GM12892 (cell line): ENCODE measurements around the gene CERT1.

Source experiments
- POLR2A ChIP-seq: IDR thresholded peaks from 2 replicates; pipeline ENCODE4 v1.6.1; 2011; ENCODE audit warnings: low read depth, low read length, control low read depth
- POLR2AphosphoS5 ChIP-seq: IDR thresholded peaks from 2 replicates; pipeline ENCODE4 v1.6.1; 2011; ENCODE audit warnings: low read depth, low read length, control low read depth

DNA sequence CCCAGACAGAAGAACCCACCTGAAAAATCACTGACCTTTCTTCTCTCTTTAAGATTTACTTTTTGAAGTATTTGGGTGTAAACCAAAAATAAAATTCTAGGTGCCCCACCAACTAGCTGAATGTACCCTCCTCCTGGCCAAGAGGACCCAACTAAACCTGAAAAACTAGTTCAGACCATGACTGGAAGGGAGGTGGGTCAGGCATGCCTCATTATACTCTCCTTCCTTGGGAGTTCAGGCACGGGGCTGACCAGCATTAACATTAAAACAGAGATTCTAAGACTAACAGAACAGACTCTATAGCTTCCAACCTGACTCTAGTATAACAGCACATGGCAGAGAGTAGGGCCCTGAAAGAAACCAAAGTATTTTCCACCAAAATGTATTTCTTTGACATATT, 61.4 kb downstream of the CERT1 start:
- TF ChIP-seq POLR2AphosphoS5 (no peak), POLR2A (no peak)
